GM19467 (cell line): ENCODE results near the gene MICU1.

Source experiments
- ATAC-seq: cut with Tn5 transposase; IDR thresholded peaks from one replicate; pipeline ENCODE4 v1.9.1; 2021; ENCODE audit warnings: mild to moderate bottlenecking, moderate library complexity; ENCODE audit not compliant: unreplicated experiment

MICU1 gene

GRCh38 chr10:72630144-72630543 lies 4.3 kb upstream of the MICU1 start:
- ATAC-seq = no peak

- no peak for ATAC-seq
These were observed 520 bp upstream of the MICU1 start for GRCh38 chr10:72626444-72626754.

GRCh38 chr10:72625276-72625607 lies 637 bp downstream of the MICU1 start:
- no peak for ATAC-seq

GRCh38 chr10:72622271-72622670 lies 3.6 kb downstream of the MICU1 start:
- ATAC-seq = no peak

- no peak for ATAC-seq
These were observed 9.2 kb downstream of the MICU1 start for GRCh38 chr10:72616716-72617115.

GRCh38 chr10:72615970-72616369 lies 9.9 kb downstream of the MICU1 start:
- ATAC-seq = no peak

- no peak for ATAC-seq
These were observed 13.6 kb downstream of the MICU1 start for GRCh38 chr10:72612203-72612826.

- ATAC-seq = no peak
These were observed 14.1 kb downstream of the MICU1 start for GRCh38 chr10:72611783-72612182.

GRCh38 chr10:72610466-72610865 lies 15.4 kb downstream of the MICU1 start:
- ATAC-seq = no peak

- no peak for ATAC-seq
These were observed 20.8 kb downstream of the MICU1 start for GRCh38 chr10:72605122-72605521.

- ATAC-seq = no peak
These were observed 24.7 kb downstream of the MICU1 start for GRCh38 chr10:72601144-72601543.

- ATAC-seq = no peak
These were observed 26.8 kb downstream of the MICU1 start for GRCh38 chr10:72598769-72599701.

GRCh38 chr10:72597897-72598296 lies 28.0 kb downstream of the MICU1 start:
- no peak for ATAC-seq

- no peak for ATAC-seq
These were observed 30.4 kb downstream of the MICU1 start for GRCh38 chr10:72595436-72595835.

GRCh38 chr10:72593963-72594362 lies 31.9 kb downstream of the MICU1 start:
- no peak for ATAC-seq

- ATAC-seq = no peak
These were observed 37.6 kb downstream of the MICU1 start for GRCh38 chr10:72588266-72588665.

GRCh38 chr10:72587568-72587967 lies 38.3 kb downstream of the MICU1 start:
- no peak for ATAC-seq

GRCh38 chr10:72574636-72575035 lies 51.2 kb downstream of the MICU1 start:
- ATAC-seq = no peak

- ATAC-seq = no peak
These were observed 52.8 kb downstream of the MICU1 start for GRCh38 chr10:72573079-72573478.

GRCh38 chr10:72567889-72568640 lies 57.8 kb downstream of the MICU1 start:
- ATAC-seq = no peak

GRCh38 chr10:72567421-72567820 lies 58.5 kb downstream of the MICU1 start:
- no peak for ATAC-seq

GRCh38 chr10:72564596-72564995 lies 61.3 kb downstream of the MICU1 start:
- no peak for ATAC-seq
